SH-SY5Y (cell line): Measurements from ENCODE around the gene SYTL1.

Experiments
- GATA2 ChIP-seq: IDR thresholded peaks from 2 replicates; pipeline ENCODE4 v1.6.1; 2011; ENCODE audit warnings: mild to moderate bottlenecking, low read depth, low read length
- GATA3 ChIP-seq: IDR thresholded peaks from 2 replicates; pipeline ENCODE4 v1.6.1; 2011; ENCODE audit warnings: low read depth, mild to moderate bottlenecking, low read length, moderate library complexity

The SYTL1 gene

DNA sequence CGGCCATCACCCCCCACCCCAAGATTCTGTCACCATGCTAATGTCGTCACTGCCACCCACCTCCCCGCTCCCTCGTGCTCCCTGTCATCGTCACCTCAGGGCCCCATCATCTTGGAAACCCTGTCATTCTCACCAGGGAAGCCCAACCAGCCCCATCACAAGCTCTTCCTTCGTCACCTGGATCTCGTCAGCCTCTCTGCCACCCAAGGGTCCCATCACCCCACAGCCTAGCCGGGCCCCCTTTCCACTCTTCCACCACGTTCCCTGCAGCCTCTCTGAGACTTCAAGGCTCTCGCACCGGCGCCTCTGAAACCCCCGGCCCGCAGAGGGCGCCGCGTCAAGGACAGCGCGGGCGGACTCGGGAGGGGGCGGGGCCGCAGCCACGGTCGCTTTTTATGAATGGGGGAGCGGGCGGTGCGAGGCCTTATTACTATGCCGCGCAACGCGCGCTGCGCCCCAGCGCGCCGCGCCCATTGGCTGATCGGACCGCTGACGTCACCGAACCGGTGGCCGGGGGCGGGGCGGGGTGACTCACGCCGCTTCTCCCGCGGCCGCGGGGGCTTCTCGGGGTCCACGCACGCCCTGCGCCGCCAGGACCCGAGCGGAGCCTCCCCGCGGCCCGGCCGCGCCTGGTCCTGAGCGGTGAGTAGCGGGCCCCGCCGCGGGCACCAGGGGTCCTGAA is 50.4 kb downstream of the SYTL1 start, which contains the start of gene GPR3:
Gene GPR3, plus strand, starts transcription at position 527 of the 682 bp plus-strand sequence. CDS start 1,177 bp downstream, outside the sequence.
- TF ChIP-seq GATA2 (no peak), GATA3 (no peak)

DNA sequence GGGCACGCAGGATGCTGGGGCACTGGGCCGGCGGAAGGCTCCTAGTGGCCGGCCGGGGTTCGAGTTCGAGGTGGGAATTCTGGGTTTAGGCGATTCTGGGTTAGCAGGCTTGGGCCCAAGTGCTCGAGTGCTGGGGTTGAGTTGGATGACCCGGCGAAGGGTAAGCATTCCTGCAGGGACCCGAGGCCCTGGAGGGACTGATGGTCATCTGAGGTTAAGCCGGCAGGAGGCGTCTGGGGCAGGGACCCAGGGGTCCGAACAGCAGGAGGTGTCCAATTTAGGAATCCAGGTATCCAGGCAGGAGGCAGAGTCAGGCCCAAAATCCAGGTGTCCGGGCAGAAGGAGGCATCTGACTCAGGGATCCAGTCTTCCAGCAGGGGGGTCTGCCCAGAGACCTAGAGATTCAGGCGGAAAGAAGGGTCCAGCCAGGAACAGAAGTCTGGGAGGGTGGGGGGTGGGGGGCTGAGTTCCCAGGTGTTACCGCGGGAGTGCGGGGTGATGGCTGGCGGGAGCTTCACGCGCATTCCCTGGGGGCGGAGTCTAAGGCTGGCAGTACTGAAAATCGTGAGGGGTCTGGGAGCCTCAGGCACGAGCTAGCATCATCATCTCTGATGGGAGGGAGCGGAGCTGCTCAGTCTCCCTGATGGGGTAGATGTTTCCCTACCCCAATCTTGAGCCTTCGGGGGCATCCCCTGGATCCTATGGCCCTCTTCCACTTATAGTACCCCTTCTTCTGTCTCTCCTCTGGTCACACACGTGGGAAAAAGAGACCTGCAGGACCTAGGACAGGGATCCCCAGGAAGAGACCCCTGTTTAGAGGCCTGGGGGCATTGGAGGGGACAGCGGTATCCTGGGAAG is 51.2 kb downstream of the SYTL1 start:
- no peak for TF ChIP-seq GATA2
- no peak for TF ChIP-seq GATA3

- TF ChIP-seq GATA3 (no peak), GATA2 (no peak)
These were observed 51.9 kb downstream of the SYTL1 start for GRCh38 chr1:27393641-27394281.

DNA sequence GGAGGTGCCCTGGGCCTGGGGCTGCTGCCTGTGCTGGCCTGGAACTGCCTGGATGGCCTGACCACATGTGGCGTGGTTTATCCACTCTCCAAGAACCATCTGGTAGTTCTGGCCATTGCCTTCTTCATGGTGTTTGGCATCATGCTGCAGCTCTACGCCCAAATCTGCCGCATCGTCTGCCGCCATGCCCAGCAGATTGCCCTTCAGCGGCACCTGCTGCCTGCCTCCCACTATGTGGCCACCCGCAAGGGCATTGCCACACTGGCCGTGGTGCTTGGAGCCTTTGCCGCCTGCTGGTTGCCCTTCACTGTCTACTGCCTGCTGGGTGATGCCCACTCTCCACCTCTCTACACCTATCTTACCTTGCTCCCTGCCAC is 52.4 kb downstream of the SYTL1 start:
- TF ChIP-seq GATA2 (no peak), GATA3 (no peak)

GRCh38 chr1:27394925-27395324 is 53.1 kb downstream of the SYTL1 start:
- TF ChIP-seq GATA3: no peak
- TF ChIP-seq GATA2: no peak

GRCh38 chr1:27395441-27396195 is 53.8 kb downstream of the SYTL1 start:
- TF ChIP-seq GATA3 (no peak), GATA2 (no peak)

GRCh38 chr1:27397110-27397509 is 55.3 kb downstream of the SYTL1 start:
- TF ChIP-seq GATA3 (no peak), GATA2 (no peak)

DNA sequence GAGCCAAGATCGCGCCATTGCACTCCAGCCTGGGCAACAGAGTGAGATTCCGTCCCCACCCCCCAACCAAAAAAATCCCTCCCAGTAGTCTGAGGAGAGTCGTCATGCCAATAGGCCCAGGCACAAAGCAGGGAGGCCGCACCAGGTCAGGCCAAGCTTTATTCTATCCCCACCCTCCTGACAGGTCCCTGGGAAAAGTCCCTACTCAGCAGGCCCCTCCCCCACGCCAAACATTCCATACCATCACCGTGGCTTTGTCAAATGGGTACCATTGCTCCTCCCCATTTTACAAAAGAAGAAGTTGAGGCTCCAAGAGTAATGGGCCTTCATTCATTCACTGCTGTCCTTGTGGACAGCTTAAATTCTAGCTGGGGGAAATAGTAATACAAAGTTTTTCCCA is 55.9 kb downstream of the SYTL1 start:
- TF ChIP-seq GATA3: no peak
- no peak for TF ChIP-seq GATA2

DNA sequence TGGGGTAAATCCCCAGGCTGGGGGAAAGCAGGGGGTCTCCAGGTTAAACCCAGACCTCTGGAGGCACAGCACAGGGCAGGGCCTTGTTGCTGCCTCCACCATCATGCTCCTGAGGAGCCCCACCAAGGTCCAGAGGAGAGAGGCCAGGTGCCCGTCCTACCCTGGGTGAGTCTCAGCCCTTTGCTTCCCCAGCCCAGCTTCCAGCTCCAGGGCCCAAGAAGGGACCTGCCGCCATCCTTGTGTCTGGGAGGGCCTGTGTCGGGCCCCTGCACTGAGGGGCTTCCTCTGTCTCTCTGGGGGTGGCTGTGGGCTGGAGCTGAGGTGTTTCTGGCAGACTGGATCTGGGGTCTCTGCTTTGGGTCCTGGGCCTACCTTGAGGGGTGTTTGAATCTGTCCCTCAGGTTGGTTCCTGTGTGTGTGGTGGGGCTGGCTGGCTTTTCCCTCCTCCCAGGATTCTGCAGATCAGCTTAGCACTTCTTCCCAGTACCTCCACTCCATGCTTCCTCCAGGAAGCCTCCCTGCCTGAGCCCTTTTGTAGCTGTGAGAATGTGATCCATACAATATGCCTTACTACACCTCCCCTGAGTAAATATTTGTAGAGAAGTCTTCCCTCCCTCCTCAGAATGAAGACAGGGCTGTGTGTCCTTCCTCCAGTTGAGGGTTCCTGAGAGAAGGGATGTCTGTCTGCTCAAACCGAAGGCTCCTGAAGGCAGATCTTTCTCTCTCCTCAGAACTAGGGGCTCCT is 56.8 kb downstream of the SYTL1 start:
- TF ChIP-seq GATA2 (no peak), GATA3 (no peak)

DNA sequence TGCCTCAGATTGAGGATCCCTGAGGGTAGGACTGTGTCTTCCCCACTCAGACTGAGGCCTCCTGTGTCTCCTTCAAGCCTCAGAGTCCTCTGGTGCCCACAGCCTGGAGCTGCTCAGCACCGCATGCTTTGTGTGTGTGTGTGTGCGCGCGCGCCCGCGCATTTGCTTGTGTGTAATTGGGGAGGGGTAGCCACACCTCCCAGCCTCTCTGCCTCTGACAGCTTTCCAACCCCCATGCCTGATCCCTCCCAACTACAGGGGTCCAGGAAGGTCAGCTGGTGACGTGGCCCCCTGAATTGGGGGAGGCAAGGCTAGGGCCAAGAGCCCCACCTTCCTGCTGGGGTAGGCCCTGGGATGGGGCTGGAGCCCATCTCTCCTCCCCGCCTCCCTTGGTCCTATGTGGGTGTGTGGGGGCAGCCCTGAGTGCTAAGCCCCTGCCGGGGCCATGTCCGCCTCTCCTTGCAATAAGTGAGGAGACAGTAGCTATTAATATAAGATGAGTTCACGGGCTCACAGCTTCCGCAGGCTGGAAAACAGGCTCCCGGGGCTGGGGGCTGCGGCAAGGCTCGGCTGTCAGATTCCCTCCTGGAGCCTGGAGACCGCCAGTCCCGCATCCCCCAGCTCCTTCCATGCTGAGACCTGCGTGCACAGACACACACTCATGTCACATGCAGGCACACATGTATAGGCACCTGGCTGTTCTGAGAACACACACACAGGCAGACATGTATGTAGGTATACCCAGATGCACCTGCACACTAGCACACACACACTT is 57.6 kb downstream of the SYTL1 start:
- TF ChIP-seq GATA2 (no peak), GATA3 (no peak)

DNA sequence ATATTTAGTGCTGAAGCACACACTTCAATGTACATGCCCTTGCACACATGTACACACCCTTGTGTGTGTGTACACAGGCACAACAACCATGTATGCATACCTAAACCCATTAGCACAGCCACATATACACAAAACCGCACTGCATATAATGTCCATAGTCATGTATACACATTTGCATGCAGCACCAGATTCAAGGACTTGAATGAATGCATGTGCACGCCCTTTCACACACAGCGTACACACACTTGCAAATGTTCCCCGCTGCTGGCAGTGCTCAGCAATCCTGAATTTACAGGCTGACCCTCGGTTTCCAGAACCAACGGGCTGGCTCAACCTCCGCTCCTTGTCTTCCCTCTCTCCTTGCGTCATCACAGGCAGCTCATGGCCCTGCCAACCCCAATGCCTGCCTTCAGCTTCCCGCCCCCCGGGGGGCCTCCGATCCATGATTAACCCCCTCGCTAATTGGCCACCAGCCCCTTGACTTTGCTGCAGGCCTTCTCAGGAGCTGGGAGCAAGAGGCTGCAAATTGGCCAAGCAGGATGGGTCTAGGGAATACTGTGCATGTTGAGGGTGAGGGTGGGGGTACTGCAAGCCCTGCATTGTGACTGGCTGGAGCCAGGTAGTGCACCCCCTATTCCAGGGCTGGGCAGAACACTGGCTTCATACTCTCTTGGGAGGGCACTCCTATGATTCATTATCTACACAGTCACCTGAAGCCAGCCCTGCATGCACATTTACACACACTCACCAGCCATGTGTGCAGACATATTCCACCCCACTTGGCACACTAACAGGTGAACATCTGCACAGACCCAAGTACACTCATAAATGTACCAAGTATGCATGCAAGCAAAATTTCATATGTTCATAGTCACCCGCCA is 58.5 kb downstream of the SYTL1 start:
- TF ChIP-seq GATA3 (no peak), GATA2 (no peak)

DNA sequence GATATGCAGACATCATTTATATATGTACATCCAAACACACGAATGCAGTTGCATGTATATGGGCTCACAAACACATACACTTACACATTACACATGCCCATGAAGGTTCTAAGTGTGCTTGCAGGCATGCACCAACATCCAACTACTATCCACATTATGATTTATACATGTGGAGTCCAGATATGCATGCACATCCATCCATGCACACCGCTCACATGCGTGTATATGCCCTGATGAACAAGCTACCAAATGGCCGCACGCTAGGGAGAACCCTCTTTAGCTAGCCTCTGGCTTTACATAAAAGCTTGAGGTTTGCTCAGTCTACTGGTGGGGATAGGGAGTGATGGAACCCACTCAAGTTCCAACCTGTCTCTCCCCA is 59.1 kb downstream of the SYTL1 start:
- no peak for TF ChIP-seq GATA3
- no peak for TF ChIP-seq GATA2
